Smooth muscle cell (in vitro differentiated cells): ENCODE measurements around the gene SELENOF. TPM values are rescaled to one million over a fixed set of nuclear protein-coding genes. Genes with fewer than 3 reads are reported as not detected.
A peak's percentile ranks its signal among the peaks of the same experiment; 100 is the strongest.

ENCODE experiments used
- DNase-seq: peaks from one replicate; lab custom pipeline; 2025; ENCODE audit not compliant: unreplicated experiment; lab: John Stamatoyannopoulos, UW
- H2AFZ ChIP-seq: fragments of 200-600 bp; sonication (generic); 2 replicates; pipeline ENCODE4 v1.6.0; 2016; ENCODE audit warnings: antibody characterized with exemption, low read depth, mild to moderate bottlenecking
- H3F3A ChIP-seq: fragments of 200-600 bp; sonication (generic); 2 replicates; pipeline ENCODE4 v1.6.0; 2017; ENCODE audit warnings: antibody characterized with exemption, low read depth
- H3K27ac ChIP-seq: fragments of 200-600 bp; sonication (generic); 2 replicates; pipeline ENCODE4 v1.5.1; 2016; ENCODE audit warnings: low read depth, mild to moderate bottlenecking
- H3K27me3 ChIP-seq: fragments of 200-600 bp; sonication (generic); 2 replicates; pipeline ENCODE4 v1.6.1; 2016; ENCODE audit warnings: low read depth, mild to moderate bottlenecking
- H3K36me3 ChIP-seq: fragments of 200-600 bp; sonication (generic); 2 replicates; pipeline ENCODE4 v1.5.1; 2016; ENCODE audit warnings: low read depth
- H3K4me1 ChIP-seq: fragments of 200-600 bp; sonication (generic); 2 replicates; pipeline ENCODE4 v1.5.1; 2016; ENCODE audit warnings: low read depth
- H3K4me2 ChIP-seq: fragments of 200-600 bp; sonication (generic); 2 replicates; pipeline ENCODE4 v1.6.0; 2016; ENCODE audit warnings: mild to moderate bottlenecking
- H3K4me3 ChIP-seq: fragments of 200-600 bp; sonication (generic); 2 replicates; pipeline ENCODE4 v1.5.1; 2016; ENCODE audit warnings: mild to moderate bottlenecking
- H3K79me2 ChIP-seq: fragments of 200-600 bp; sonication (generic); 2 replicates; pipeline ENCODE4 v1.6.0; 2016; ENCODE audit warnings: low read depth, mild to moderate bottlenecking
- H3K9ac ChIP-seq: fragments of 200-600 bp; sonication (generic); 2 replicates; pipeline ENCODE4 v1.6.0; 2016; ENCODE audit warnings: low read depth
- H3K9me3 ChIP-seq: fragments of 200-600 bp; sonication (generic); replicated peaks from 2 replicates; pipeline ENCODE4 v1.5.1; 2016; ENCODE audit warnings: low read depth
- H4K20me1 ChIP-seq: fragments of 200-600 bp; sonication (generic); 2 replicates; pipeline ENCODE4 v1.6.0; 2016; ENCODE audit warnings: low read depth
- WGBS: methylation state at CpG from one replicate; pipeline ENCODE4 v1.1.7; 2016; ENCODE audit warnings: low lambda C conversion rate; 5-methylcytosine and 5-hydroxymethylcytosine counted together
- polyA plus RNA-seq: library from polyadenylated mRNA; unstranded; fragments of >200 nt; fragmentation: Nextera tagmentation; extraction: Ambion mirVana; gene quantifications from 2 replicates; pipeline ENCODE4 v1.2.1, GENCODE V29; 2016
- total RNA-seq: library from RNA; depleted of rRNA; stranded (reverse); fragments of >200 nt; gene quantifications from 2 replicates; pipeline ENCODE4 v1.2.3, GENCODE V29; 2014
- TF ChIP-seq, protein P1 (sequence below): fragments of 200-600 bp; sonication (generic); IDR thresholded peaks from 2 replicates; pipeline ENCODE4 v1.5.1; 2017; ENCODE audit warnings: borderline replicate concordance, mild to moderate bottlenecking, antibody characterized with exemption; ENCODE audit not compliant: insufficient read depth, poor library complexity, severe bottlenecking

The SELENOF gene
- total and polyA plus RNA-seq, 2 experiments from 2014 or later, result 185 to 252 TPM

DNA sequence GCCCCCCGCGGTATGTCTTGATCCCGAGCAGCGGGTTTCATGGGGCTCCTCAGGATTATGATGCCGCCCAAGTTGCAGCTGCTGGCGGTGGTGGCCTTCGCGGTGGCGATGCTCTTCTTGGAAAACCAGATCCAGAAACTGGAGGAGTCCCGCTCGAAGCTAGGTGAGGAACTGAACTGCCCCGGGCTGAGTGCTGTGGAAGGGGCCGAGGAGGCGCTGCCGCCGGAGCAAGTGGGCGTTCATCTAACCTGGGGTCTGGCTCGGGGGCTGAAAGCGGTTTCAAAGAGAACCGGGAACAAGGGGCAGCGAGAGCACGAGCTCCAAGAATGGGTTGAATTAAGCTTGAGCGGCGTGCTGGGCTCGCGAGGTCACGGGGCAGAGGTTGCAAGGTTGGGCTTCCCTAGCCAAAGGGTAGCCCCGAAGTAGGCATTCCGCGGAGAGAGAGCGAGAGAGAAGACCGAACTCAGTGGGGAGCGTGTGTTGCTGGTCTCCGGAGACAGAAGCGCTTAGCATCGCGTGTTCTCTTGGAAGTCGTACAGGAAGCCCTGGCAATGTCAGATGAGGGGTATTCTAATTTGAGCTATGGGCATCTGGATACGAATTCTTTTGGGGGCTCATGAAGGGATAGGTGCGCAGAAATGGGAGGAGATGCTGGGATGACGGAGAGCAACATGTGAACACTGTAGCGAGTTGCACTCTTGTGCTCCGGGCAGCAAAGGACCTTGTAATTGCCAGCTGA lies 1.2 kb upstream of the SELENOF start:
- Histone ChIP-seq H3F3A (no peaks in the 10 kb centered on the region), H3K4me2 (peak overlapping the region; percentile 86), H4K20me1 (peaks cover 50% of the 10 kb centered on the region), H3K27ac (peak overlapping the region; percentile 64), H3K4me3 (peak overlapping the region; percentile 83), H3K27me3 (no peaks in the 10 kb centered on the region), H3K79me2 (peaks cover 88% of the 10 kb centered on the region), H3K4me1 (peaks cover 18% of the 10 kb centered on the region), H3K9ac (peak overlapping the region; percentile 76), H2AFZ (peak overlapping the region; percentile 92), H3K9me3 (no peaks in the 10 kb centered on the region), H3K36me3 (no peaks in the 10 kb centered on the region)
- WGBS, result under 1% methylated on average over 42 of the region's 43 CpGs
- TF ChIP-seq, protein P1, sequence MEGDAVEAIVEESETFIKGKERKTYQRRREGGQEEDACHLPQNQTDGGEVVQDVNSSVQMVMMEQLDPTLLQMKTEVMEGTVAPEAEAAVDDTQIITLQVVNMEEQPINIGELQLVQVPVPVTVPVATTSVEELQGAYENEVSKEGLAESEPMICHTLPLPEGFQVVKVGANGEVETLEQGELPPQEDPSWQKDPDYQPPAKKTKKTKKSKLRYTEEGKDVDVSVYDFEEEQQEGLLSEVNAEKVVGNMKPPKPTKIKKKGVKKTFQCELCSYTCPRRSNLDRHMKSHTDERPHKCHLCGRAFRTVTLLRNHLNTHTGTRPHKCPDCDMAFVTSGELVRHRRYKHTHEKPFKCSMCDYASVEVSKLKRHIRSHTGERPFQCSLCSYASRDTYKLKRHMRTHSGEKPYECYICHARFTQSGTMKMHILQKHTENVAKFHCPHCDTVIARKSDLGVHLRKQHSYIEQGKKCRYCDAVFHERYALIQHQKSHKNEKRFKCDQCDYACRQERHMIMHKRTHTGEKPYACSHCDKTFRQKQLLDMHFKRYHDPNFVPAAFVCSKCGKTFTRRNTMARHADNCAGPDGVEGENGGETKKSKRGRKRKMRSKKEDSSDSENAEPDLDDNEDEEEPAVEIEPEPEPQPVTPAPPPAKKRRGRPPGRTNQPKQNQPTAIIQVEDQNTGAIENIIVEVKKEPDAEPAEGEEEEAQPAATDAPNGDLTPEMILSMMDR, result no peak
- DNase-seq, result peak; percentile 42

DNA sequence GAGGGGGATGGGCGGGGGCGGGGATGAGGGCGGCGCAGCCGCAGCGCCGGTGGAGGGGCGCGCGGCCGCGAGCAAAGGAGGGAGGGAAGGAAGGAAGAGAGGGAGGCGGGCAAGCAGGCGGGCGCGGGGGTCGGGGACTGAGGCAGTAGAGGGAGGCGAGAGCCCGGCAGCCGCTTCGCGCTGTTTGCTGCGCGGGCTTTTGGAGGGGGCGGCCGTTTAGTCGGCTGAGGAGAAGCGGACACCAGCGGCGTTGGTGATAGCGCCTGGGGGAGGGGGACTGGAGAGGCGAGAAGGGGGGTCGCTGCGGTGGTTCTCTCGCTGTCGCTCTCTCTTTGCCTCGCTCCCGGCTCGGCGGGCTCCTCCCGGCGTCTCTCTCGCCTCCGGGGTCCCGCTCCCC lies 673 bp upstream of the SELENOF start, which contains the start of gene HS2ST1:
Gene HS2ST1, plus strand, starts transcription at position 35 of the 397 bp plus-strand sequence.
- H3K27ac ChIP-seq, result peak within 1 kb of the TSS; percentile 97
- H3K4me3 ChIP-seq, result peak within 1 kb of the TSS; percentile 85
- WGBS, result 1% methylated on average over 17 of the region's 45 CpGs
- H3F3A ChIP-seq, result no peaks in the 10 kb centered on the region
- H3K9me3 ChIP-seq, result no peaks in the 10 kb centered on the region
- no peaks in the 10 kb centered on the region for H3K27me3 ChIP-seq
- peaks cover 50% of the 10 kb centered on the region for H4K20me1 ChIP-seq
- peak within 1 kb of the TSS; percentile 90 for H3K4me2 ChIP-seq
- TF ChIP-seq, protein P1, result no peak
- peak within 1 kb of the TSS; percentile 92 for H2AFZ ChIP-seq
- no peak for DNase-seq
- H3K36me3 ChIP-seq, result no peaks in the 10 kb centered on the region
- peaks cover 88% of the 10 kb centered on the region for H3K79me2 ChIP-seq
- peaks cover 18% of the 10 kb centered on the region for H3K4me1 ChIP-seq
- H3K9ac ChIP-seq, result peak within 1 kb of the TSS; percentile 95

DNA sequence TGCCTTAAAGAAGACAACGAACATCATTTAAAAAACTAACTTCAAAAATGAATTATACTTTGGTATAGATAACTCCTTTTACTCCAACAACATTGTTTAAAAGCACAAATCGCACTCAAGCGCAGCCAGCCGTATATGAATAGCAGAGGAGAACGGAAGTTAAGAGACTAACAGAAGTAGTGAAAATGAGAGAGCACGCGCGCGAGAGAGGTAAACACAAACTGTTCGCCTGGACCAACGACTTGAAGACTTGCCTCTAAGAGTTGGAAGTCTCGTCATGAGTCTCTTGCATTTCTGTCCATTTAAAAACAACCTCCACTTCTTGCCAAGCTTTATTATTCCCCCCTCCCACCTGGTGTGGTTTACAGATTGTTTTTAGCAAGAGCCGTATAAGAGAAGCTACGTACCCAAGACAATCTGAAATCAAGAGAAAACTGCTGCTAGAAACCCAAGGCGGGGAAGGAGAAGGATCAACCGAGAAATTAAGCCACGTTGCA lies 479 bp downstream of the SELENOF start:
- Histone ChIP-seq H3K36me3 (no peaks in the 10 kb centered on the region), H3K9ac (peak overlapping the region; percentile 95), H3K27me3 (no peaks in the 10 kb centered on the region), H3K27ac (peak overlapping the region; percentile 97), H3K4me2 (peak overlapping the region; percentile 90), H3F3A (no peaks in the 10 kb centered on the region), H3K79me2 (peaks cover 88% of the 10 kb centered on the region), H3K4me3 (peak overlapping the region; percentile 85), H2AFZ (peak overlapping the region; percentile 61), H4K20me1 (peaks cover 58% of the 10 kb centered on the region), H3K4me1 (peaks cover 18% of the 10 kb centered on the region), H3K9me3 (no peaks in the 10 kb centered on the region)
- TF ChIP-seq, protein P1, result no peak
- DNase-seq, result no peak
- 1% methylated on average over 17 of the region's 17 CpGs for WGBS
